NOMO-1 (cell line): ENCODE results near the gene C12orf56.
"Not testable (repeated sequence)": the region's sequence is repeated elsewhere in the genome, so short reads cannot be mapped to it uniquely, and the experiment has no call there.

Experiments used
- DNase-seq, 2 experiments: peaks; one replicate each; lab custom pipeline; 2025; ENCODE audit not compliant: unreplicated experiment in 2 of 2; lab: John Stamatoyannopoulos, UW

Gene C12orf56

GRCh38 chr12:64319540-64320225, 70.9 kb downstream of the C12orf56 start:
- DNase-seq = not testable (repeated sequence)

- no peak for DNase-seq
Measured at GRCh38 chr12:64318605-64319004, 72.0 kb downstream of the C12orf56 start.

- DNase-seq = no peak
Measured at GRCh38 chr12:64311877-64312276, 78.7 kb downstream of the C12orf56 start.

GRCh38 chr12:64304571-64304970, 86.0 kb downstream of the C12orf56 start:
- DNase-seq = no peak

- peak in 1 of 2 experiments; percentile 54 for DNase-seq
Measured at GRCh38 chr12:64299628-64300027, 90.9 kb downstream of the C12orf56 start.

- DNase-seq = no peak
Measured at GRCh38 chr12:64296301-64296700, 94.3 kb downstream of the C12orf56 start.

- peak; percentile 41 to 88 for DNase-seq
Measured at GRCh38 chr12:64293654-64294364, 96.7 kb downstream of the C12orf56 start.

- DNase-seq = not testable (repeated sequence)
Measured at GRCh38 chr12:64293174-64293573, 97.4 kb downstream of the C12orf56 start.

GRCh38 chr12:64286521-64286920, 104.0 kb downstream of the C12orf56 start:
- DNase-seq = no peak

- no peak for DNase-seq
Measured at GRCh38 chr12:64284256-64284655, 106.3 kb downstream of the C12orf56 start.

- no peak for DNase-seq
Measured at GRCh38 chr12:64278421-64278820, 112.1 kb downstream of the C12orf56 start.

- peak; percentile 41 to 51 for DNase-seq
Measured at GRCh38 chr12:64273527-64274403, 116.8 kb downstream of the C12orf56 start.

- DNase-seq = no peak
Measured at GRCh38 chr12:64270411-64270810, 120.1 kb downstream of the C12orf56 start.

- no peak for DNase-seq
Measured at GRCh38 chr12:64269161-64269560, 121.4 kb downstream of the C12orf56 start.

GRCh38 chr12:64268409-64268808, 122.1 kb downstream of the C12orf56 start:
- peak in 1 of 2 experiments; percentile 16 for DNase-seq

- DNase-seq = peak in 1 of 2 experiments; percentile 50
Measured at GRCh38 chr12:64265839-64266238, 124.7 kb downstream of the C12orf56 start.

GRCh38 chr12:64261813-64262212, 128.7 kb downstream of the C12orf56 start:
- DNase-seq = no peak

- DNase-seq = no peak
Measured at GRCh38 chr12:64258576-64258975, 132.0 kb downstream of the C12orf56 start.

- peak in 1 of 2 experiments; percentile 49 for DNase-seq
Measured at GRCh38 chr12:64256166-64256800, 134.3 kb downstream of the C12orf56 start.

GRCh38 chr12:64255249-64255648, 135.3 kb downstream of the C12orf56 start:
- no peak for DNase-seq

GRCh38 chr12:64253356-64253755, 137.2 kb downstream of the C12orf56 start:
- DNase-seq = no peak
